HEK293T (cell line): ENCODE results near the gene MAGEB6B.
"Not testable (repeated sequence)": the region's sequence is repeated elsewhere in the genome, so short reads cannot be mapped to it uniquely, and the experiment has no call there.

Experiments used
- CTCF ChIA-PET: fragments of 350-600 bp; formaldehyde crosslinking; extraction: SDS; loops from one replicate; lab custom pipeline; 2021; ENCODE audit warnings: antibody characterized with exemption, inconsistent platforms; lab: Yijun Ruan, JAX
- POLR2A ChIA-PET: fragments of 350-600 bp; formaldehyde crosslinking; extraction: SDS; loops from one replicate; lab custom pipeline; 2020; ENCODE audit warnings: antibody characterized with exemption, inconsistent platforms; lab: Yijun Ruan, JAX
- DNase-seq: peaks from one replicate; pipeline ENCODE4 v3.0.0; 2012; ENCODE audit warnings: mixed read lengths; ENCODE audit errors: extremely low spot score
- ARNT ChIP-seq: fragments of 450-650 bp; IDR thresholded peaks from 2 replicates; pipeline ENCODE4 v1.6.1; 2017; ENCODE audit warnings: mild to moderate bottlenecking
- BHLHE40 ChIP-seq: fragments of 450-650 bp; IDR thresholded peaks from 2 replicates; pipeline ENCODE4 v1.6.1; 2016; ENCODE audit warnings: mild to moderate bottlenecking, moderate library complexity, borderline replicate concordance
- CTBP1 ChIP-seq: fragments of 450-650 bp; IDR thresholded peaks from 2 replicates; pipeline ENCODE4 v1.6.1; 2016; ENCODE audit warnings: borderline replicate concordance
- ELF4 ChIP-seq: fragments of 450-650 bp; IDR thresholded peaks from 2 replicates; pipeline ENCODE4 v1.6.1; 2017; ENCODE audit warnings: antibody characterized with exemption
- FOXA1 ChIP-seq: fragments of 450-650 bp; IDR thresholded peaks from 2 replicates; pipeline ENCODE4 v1.6.1; 2016; ENCODE audit warnings: mild to moderate bottlenecking
- FOXK2 ChIP-seq: fragments of 450-650 bp; IDR thresholded peaks from 2 replicates; pipeline ENCODE4 v1.6.1; 2016; ENCODE audit warnings: mild to moderate bottlenecking
- FOXM1 ChIP-seq: fragments of 450-650 bp; IDR thresholded peaks from 2 replicates; pipeline ENCODE4 v1.6.1; 2017; ENCODE audit warnings: mild to moderate bottlenecking, borderline replicate concordance
- HDGF ChIP-seq: fragments of 450-650 bp; IDR thresholded peaks from 2 replicates; pipeline ENCODE4 v1.6.1; 2017; ENCODE audit warnings: antibody characterized with exemption, borderline replicate concordance
- L3MBTL2 ChIP-seq: fragments of 450-650 bp; conservative IDR thresholded peaks from 2 replicates; pipeline ENCODE4 v1.6.1; 2016; ENCODE audit warnings: mild to moderate bottlenecking
- LEF1 ChIP-seq: fragments of 450-650 bp; IDR thresholded peaks from 2 replicates; pipeline ENCODE4 v1.6.1; 2017; ENCODE audit warnings: mild to moderate bottlenecking, borderline replicate concordance
- NFRKB ChIP-seq: fragments of 450-650 bp; IDR thresholded peaks from 2 replicates; pipeline ENCODE4 v1.6.1; 2016; ENCODE audit warnings: mild to moderate bottlenecking, moderate library complexity
- SP1 ChIP-seq: fragments of 450-650 bp; IDR thresholded peaks from 2 replicates; pipeline ENCODE4 v1.6.1; 2017
- SUZ12 ChIP-seq: fragments of 450-650 bp; IDR thresholded peaks from 2 replicates; pipeline ENCODE4 v1.6.1; 2016; ENCODE audit warnings: mild to moderate bottlenecking
- TARDBP ChIP-seq: fragments of 450-650 bp; IDR thresholded peaks from 2 replicates; pipeline ENCODE4 v1.6.1; 2016
- ZNF384 ChIP-seq: fragments of 450-650 bp; IDR thresholded peaks from 2 replicates; pipeline ENCODE4 v1.6.1; 2016
- TF ChIP-seq, protein P1 (sequence below): fragments of 450-650 bp; IDR thresholded peaks from 2 replicates; pipeline ENCODE4 v1.6.1; 2016

Gene MAGEB6B, protein sequence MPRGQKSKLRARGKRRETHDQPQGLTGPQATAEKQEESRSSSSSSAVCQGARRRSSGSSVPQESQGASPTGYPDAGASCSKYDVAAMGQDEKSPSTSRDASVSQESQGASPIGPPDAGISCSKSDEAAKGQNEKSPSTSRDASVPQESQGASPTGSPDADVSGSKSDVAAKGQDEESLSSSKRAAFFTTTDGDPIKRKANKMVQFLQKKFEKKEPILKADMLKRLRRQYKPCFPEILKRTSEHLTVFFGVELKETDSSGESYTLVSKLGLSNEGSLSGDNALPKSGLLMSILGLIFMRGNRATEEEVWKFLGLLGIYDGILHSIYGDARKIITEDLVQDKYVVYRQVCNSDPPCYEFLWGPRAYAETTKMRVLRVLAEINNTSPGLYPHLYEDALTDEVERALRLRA

DNA sequence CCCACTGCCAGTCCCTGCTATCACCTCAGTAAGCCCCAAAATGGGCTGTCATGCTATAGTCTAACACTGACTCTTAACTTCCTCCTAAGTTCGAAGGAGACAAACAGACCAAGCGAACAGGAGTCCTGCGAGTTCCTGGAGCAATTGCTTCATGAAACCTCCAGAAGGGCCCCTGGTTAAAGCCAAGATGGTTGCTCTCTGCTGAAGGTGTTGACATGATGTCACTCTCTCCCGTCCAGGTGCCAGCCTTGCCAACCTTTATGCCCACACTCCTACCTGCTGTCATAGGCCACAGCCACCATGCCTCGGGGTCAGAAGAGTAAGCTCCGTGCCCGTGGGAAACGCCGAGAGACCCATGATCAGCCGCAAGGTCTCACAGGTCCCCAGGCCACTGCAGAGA, at the start of gene MAGEB6B:
MAGEB6B (plus strand) TSS at position 301 of the 400 bp plus-strand sequence; CDS start at position 301, 0 bp downstream.
- no peak for DNase-seq
- CTCF ChIA-PET: no interaction called here
- no peak for TF ChIP-seq SUZ12
- TF ChIP-seq LEF1: no peak
- no peak for TF ChIP-seq CTBP1
- TF ChIP-seq FOXK2: no peak
- no peak for TF ChIP-seq FOXM1
- TF ChIP-seq NFRKB: no peak
- TF ChIP-seq ARNT: no peak
- no peak for TF ChIP-seq FOXA1
- no peak for TF ChIP-seq BHLHE40
- TF ChIP-seq ZNF384: no peak
- TF ChIP-seq TARDBP: no peak
- TF ChIP-seq, protein P1, sequence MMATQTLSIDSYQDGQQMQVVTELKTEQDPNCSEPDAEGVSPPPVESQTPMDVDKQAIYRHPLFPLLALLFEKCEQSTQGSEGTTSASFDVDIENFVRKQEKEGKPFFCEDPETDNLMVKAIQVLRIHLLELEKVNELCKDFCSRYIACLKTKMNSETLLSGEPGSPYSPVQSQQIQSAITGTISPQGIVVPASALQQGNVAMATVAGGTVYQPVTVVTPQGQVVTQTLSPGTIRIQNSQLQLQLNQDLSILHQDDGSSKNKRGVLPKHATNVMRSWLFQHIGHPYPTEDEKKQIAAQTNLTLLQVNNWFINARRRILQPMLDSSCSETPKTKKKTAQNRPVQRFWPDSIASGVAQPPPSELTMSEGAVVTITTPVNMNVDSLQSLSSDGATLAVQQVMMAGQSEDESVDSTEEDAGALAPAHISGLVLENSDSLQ: no peak
- TF ChIP-seq ELF4: no peak
- no peak for TF ChIP-seq HDGF
- POLR2A ChIA-PET: no interaction called here

DNA sequence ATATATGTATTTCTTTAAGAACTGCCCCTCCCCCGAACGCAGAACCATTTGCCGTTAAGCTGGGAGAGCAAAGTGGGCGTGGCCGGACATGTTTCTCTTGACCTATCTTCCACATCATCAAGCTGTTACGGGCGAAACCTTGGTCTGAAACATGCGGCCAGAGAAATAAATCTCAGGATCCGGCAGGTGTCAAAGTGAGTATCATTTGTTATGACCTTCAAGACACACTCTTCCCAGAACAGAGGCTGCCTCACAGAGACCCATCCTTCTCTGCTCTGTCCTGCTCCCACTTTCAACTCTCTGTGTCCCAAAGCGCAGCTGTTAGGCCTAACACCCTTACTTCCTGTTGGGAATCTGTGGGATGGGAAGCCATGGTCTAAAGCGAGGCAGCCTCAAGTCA, 22.1 kb upstream of the MAGEB6B start, which contains the start of gene MAGEB18:
MAGEB18 (plus strand) TSS at position 70 of the 400 bp plus-strand sequence. CDS start 643 bp downstream, outside the sequence.
- POLR2A ChIA-PET: no interaction called here

DNA sequence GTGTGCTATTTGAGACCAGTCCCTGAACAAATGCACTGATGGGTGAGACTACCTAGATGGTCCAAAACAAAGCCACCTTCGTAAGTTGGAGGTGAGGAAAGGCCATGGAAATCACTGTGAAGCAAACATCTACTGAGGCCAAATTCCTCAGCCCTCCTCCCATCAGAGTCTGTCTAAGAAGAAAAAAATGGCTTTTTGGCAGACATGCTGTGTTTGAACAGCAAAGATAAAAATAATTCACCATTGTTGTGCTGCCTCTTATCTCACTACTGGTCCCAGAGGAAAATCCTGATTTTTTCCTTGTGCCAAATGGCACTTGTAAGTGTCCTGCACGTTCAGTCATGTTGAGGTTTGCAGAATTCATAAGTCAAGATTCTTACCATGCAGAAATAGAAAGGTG, 14.4 kb upstream of the MAGEB6B start:
- TF ChIP-seq LEF1: no peak
- no peak for TF ChIP-seq ARNT
- TF ChIP-seq TARDBP: no peak
- no peak for TF ChIP-seq FOXK2
- TF ChIP-seq, protein P1: no peak
- no peak for TF ChIP-seq BHLHE40
- ChIA-PET POLR2A (no interaction called here), CTCF (no interaction called here)
- no peak for DNase-seq

More for the DNA sequence above, 22.1 kb upstream of the MAGEB6B start, which contains the start of gene MAGEB18:
- no peak for DNase-seq
- CTCF ChIA-PET: no interaction called here
- TF ChIP-seq SUZ12 (no peak), NFRKB (no peak), ARNT (no peak), L3MBTL2 (no peak), ZNF384 (no peak), BHLHE40 (no peak)

DNA sequence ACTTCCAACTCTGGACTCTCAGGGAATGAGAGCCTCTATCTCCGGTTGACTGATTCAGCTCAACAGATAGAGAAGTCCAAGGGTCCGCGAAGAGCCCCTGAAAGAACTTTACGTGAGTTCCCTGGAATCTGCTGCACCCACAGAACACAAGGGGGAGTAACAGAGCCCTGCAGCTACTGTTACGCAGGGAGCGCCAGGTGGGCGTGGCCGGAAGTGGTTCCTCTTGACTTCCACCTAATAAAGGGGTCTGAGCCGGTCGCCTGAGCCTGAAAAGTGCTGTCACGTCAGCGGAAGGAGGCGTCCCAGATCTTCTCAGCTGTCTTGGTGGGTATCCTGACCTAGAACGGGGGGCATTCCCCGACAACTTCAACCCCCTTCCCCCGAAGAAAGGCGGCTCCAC, 31.8 kb downstream of the MAGEB6B start, which contains the start of gene MAGEB6:
MAGEB6 (plus strand) TSS at position 237 of the 400 bp plus-strand sequence. CDS start 1,407 bp downstream, outside the sequence.
- ChIA-PET CTCF (no interaction called here), POLR2A (no interaction called here)
- TF ChIP-seq FOXA1 (no peak), NFRKB (no peak), BHLHE40 (no peak), ARNT (no peak), L3MBTL2 (no peak), FOXM1 (no peak), CTBP1 (no peak), TARDBP (no peak), HDGF (no peak), FOXK2 (no peak)
- TF ChIP-seq, protein P1: no peak
- no peak for DNase-seq

DNA sequence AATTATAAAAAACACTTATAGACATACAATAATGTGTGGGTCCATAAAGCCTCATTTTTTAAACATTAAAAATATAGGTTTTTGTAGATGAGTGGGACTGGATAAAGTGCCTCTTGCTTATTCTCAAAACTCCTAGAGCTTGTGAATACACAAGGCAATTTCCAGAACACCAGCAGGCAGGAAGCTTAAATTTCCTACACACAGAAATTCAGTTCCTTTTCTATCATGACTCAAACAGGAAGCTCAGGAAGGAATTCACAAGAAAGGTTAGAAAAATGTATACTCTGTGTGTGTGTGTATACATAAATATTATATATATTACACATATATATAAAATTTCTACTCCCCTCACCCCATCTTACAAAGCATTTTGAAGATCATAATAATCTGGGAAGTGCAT, 43.2 kb downstream of the MAGEB6B start:
- POLR2A ChIA-PET: no interaction called here
- CTCF ChIA-PET: no interaction called here
- TF ChIP-seq L3MBTL2: no peak
- no peak for DNase-seq

DNA sequence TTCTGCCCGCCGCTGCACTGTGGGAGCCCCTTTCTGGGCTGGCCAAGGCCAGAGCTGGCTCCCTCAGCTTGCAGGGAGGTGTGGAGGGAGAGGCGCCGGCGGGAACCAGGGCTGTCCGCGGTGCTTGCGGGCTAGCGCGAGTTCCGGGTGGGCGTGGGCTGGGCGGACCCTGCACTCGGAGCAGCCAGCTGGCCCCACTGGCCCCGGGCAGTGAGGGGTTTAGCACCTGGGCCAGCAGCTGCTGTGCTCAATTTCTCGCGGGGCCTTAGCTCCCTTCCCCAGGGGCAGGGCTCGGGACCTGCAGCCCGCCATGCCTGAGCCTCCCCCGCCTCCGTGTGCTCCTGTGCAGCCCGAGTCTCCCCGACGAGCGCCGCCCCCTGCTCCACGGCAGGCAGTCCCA, 44.3 kb downstream of the MAGEB6B start:
- DNase-seq, POLR2A ChIA-PET, CTCF ChIA-PET: not testable (repeated sequence)

DNA sequence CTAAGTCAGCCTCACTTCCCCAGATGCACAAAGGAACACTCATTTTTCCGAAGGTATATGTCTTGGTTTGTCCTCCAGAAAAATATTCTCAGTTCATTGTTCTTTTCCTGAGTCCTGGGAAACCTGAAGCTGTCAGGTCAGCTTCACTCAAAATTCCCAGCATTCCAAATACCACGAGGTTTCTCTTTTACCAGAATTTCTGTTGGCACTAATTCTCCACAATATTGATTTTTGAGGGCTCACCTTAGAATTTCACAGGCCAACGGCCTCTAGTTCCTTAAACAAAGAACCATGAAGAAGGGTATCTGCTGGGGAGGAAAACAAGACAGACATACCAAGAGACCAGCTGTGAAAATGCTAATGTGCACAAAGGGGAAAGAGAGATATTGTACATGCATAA, 47.6 kb downstream of the MAGEB6B start:
- TF ChIP-seq ZNF384 (no peak), HDGF (no peak), SP1 (no peak), TARDBP (no peak), BHLHE40 (no peak)
- no peak for DNase-seq
- ChIA-PET POLR2A (no interaction called here), CTCF (no interaction called here)
